HG02970 (cell line): ENCODE data around the gene CSF3R.

Experiments used
- ATAC-seq: cut with Tn5 transposase; IDR thresholded peaks from one replicate; pipeline ENCODE4 v1.9.1; 2021; ENCODE audit warnings: mild to moderate bottlenecking, moderate library complexity, moderate number of reproducible peaks; ENCODE audit not compliant: unreplicated experiment, low FRiP score

Gene CSF3R

GRCh38 chr1:36482724-36483388 lies at the start of gene CSF3R:
TSS of gene CSF3R (minus strand) at chr1:36482913. CDS start at chr1:36479496, 3,417 bp downstream.
- ATAC-seq, result no peak

GRCh38 chr1:36531833-36532232 lies 49.1 kb upstream of the CSF3R start:
- ATAC-seq, result no peak

GRCh38 chr1:36530791-36531190 lies 48.1 kb upstream of the CSF3R start:
- ATAC-seq, result no peak

- ATAC-seq, result no peak
Observed at GRCh38 chr1:36530261-36530660, 47.5 kb upstream of the CSF3R start.

DNA sequence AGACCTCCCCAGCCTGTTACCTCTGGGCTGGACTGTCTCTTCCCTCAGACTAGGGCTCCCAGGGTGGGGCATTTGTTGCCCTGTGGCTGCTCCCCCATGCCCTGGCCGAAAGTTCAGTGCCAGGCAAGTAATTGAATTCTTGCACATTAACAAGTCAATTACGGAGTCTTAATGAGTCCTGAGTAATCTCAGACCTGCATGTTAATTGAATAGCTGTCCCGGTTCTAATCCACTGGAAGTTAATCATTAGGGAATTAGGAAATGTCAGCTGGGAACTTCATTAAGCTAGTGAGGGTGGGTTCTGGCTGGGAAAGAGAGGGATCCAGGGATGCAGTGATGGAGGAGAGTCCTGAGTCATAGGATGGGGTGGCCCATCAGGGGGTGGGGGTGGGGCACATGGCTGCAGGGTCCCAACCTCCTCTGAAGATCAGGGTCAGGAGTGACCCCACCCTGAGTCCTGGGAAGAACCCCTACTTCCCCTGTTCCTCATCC lies 47.1 kb upstream of the CSF3R start:
- no peak for ATAC-seq

DNA sequence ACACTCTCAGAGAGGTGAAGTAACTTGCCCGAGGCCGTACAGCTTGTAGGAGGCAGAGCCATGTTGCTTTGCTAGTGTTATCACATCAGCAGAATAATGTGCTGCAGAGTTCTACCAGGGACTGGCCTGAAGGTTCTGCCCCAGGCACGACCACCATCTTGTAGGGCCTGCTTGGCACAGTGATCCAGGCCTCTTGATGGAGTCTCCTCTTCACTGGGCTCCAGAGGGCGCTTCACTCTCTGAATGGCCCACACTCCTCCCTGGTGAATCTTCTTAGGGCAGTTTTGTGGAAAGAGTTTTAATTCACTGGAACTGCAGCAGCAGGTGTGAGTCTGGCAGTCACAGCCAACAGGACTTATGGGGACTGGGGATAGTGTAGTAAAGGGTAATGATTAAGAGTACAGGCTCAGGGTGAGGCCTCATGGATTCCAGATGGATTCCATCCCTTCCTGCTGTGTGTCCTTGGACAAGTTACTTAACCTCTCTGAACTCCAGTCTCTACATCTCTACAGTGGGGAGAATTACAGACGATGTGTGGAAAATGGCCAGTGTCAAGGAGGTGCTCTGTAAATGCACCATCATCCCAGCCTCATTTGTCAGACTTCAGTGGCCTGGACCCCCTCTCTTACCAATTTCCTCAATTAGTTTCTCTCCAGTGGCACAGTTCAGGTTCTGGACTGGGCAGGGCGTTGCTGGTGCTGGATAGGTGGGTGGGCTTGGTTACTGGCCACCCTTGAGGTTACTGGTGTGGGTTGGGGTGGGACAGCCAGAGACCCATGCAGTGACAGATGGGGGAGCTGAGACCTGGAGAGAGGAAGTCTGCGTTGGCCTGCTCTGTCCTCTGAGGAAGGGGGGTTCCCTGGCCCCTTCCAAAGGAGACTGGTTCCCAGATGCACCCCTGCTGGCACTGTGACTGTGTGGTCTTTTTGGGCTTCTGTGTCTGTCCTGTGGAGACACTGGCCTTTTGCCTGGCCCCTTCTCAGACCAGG lies 45.9 kb upstream of the CSF3R start:
- ATAC-seq, result no peak

DNA sequence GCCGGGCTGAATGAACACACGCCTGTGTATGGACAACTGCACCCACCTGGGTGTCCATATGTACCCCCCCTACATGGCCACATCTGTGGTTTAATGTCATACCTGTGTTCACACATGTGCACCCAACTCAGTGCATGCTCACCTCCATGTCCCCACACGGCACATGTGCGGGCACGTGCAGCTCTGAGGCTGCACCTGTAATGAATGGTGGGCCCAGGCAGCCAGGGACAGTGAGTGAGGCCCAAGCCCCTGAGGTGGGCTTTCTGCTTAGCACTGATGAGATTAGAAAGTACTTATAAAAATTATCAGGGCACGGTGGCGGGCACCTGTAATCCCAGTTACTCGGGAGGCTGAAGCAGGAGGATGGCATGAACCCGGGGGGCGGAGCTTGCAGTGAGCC lies 42.5 kb upstream of the CSF3R start:
- ATAC-seq, result no peak

GRCh38 chr1:36524359-36525062 lies 41.8 kb upstream of the CSF3R start:
- no peak for ATAC-seq

DNA sequence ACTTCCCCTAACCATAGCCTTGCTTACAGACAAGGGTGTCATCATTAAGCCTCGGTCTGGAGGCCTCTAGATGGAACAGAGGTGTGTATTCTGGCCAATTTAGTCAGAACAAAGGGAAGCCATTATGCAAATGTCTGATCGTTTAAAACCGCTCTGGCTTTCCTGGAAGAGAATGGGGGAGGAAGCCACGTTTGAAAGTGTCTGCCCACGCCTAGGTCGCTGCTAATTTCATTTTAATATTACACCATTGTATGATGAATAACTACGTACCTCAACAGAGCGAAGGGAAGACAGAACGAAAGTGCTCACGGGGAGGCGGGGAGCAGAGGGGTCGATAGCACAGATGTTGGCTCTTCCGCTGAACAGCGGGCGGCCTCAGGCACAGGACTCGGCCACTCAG lies 41.1 kb upstream of the CSF3R start:
- no peak for ATAC-seq

GRCh38 chr1:36523230-36523495 lies 40.5 kb upstream of the CSF3R start:
- no peak for ATAC-seq

- ATAC-seq, result no peak
Observed at GRCh38 chr1:36522461-36523229, 39.9 kb upstream of the CSF3R start.

- no peak for ATAC-seq
Observed at GRCh38 chr1:36522021-36522420, 39.3 kb upstream of the CSF3R start.

GRCh38 chr1:36520771-36521420 lies 38.2 kb upstream of the CSF3R start:
- no peak for ATAC-seq

- no peak for ATAC-seq
Observed at GRCh38 chr1:36520056-36520455, 37.3 kb upstream of the CSF3R start.

GRCh38 chr1:36517011-36517771 lies 34.5 kb upstream of the CSF3R start:
- ATAC-seq, result no peak

DNA sequence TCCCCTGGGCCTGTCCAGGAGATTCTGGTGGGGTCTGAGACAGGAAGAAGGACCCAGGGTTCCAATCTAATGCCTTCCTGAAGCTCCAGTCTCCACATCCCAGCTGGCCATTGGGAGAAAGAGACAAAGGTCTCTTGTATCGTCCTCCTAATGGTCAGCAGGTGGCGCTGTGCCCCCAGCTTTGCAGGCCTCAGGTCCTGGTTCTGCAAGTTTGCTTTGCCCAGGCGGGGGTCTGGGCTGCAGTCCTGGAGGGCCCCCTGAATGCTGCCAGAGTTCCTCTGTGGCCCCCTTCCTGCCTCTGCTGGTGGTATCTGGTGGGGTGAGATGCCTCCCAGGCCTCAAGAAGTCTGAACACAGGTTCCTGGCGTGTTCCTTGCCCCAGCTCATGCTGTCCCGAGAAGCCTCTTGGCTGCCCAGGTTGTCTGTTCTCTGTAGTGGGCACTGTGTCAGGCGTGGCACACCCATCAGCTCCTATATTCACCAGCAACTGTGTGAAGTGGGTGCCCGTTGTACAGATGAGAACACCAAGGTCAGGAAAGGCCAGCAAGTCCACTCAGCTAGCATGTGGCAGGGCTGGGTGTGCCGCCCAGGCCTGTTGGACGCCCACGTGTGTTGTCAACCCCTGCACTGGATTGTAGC lies 33.8 kb upstream of the CSF3R start:
- ATAC-seq, result no peak

DNA sequence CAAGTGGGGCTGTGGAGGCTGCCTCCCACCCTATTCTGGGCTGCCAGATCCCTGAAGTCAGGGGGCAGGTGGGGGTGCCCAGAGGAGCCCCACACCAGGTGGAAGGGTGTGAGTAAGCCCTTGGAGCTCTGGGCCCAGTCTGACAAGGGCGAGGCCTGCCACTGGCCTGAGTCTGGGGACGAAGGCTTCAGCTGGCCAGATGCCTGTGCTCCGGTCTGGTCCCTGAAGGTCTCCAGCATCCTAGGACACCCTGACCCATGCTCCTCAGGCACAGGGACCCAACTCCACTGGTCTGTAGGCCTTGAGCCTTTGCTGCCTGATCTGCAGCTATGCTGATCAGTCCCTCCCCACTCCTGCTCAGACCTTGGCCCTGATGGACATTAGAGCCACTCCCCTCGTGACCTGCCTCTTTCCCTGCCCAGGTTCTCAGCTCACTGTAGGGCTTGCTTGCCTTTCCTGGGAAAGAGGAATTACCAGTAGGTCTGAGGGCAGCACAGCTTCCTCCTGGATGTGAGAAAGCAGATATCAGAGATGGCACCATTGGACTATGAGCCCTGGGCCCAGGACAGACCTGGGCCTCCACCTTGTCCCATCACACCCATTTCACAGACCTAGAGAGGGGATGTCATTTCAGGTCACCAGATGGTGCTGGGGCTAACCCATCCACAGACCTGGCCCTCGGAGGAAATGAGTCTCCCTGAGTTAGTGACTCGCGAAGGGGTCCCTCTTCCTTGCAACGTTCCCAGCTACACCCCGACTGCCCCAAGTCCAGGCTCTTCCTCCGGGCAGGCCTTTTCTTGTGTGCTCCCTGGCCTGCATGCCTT lies 32.8 kb upstream of the CSF3R start:
- no peak for ATAC-seq

DNA sequence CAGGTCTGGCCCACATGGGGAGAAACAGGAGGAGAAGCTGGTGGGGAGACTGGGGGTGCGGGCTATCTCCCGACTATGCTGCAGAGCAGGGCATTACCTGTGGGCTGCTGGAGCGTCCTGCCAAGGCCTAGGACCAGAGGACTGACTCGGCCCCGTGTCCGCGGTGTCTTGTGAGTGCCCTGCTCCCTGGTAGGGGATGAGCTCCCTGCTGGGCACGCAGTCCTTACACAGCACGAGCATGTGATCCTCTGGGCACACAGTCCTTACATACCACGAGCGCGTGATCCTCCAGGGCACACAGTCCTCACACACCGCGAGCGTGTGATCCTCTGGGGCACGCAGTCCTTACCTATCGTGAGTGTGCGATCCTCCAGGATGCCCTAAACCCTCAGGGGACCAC lies 31.8 kb upstream of the CSF3R start:
- ATAC-seq, result no peak
